ES-I3 (cell line): ENCODE results near the gene MYLIP.

Source experiments
- H3K36me3 ChIP-seq: 2 replicates; pipeline ENCODE4 v1.6.1; 2013; ENCODE audit warnings: mild to moderate bottlenecking, low read length, control low read depth, moderate library complexity; ENCODE audit not compliant: insufficient read depth
- H3K4me1 ChIP-seq: 2 replicates; pipeline ENCODE4 v1.6.1; 2013; ENCODE audit warnings: mild to moderate bottlenecking, control low read depth, low read length; ENCODE audit not compliant: insufficient read depth
- H3K9ac ChIP-seq: 2 replicates; pipeline ENCODE4 v1.6.1; 2013; ENCODE audit warnings: low read depth, mild to moderate bottlenecking, low read length, moderate library complexity
- H3K9me3 ChIP-seq: 2 replicates; pipeline ENCODE4 v1.6.1; 2013; ENCODE audit warnings: mild to moderate bottlenecking, low read length, moderate library complexity; ENCODE audit not compliant: control insufficient read depth, insufficient read depth

The MYLIP gene

GRCh38 chr6:16140607-16141006 is 11.7 kb downstream of the MYLIP start:
- H3K36me3 ChIP-seq: peaks cover 25% of the 10 kb centered on the region
- no peaks in the 10 kb centered on the region for H3K4me1 ChIP-seq

GRCh38 chr6:16141514-16141913 is 12.6 kb downstream of the MYLIP start:
- Histone ChIP-seq H3K4me1 (no peaks in the 10 kb centered on the region), H3K9ac (no peak overlapping the region), H3K9me3 (no peaks in the 10 kb centered on the region), H3K36me3 (peaks cover 28% of the 10 kb centered on the region)

More at GRCh38 chr6:16140607-16141006, 11.7 kb downstream of the MYLIP start:
- no peak overlapping the region for H3K9ac ChIP-seq
- no peaks in the 10 kb centered on the region for H3K9me3 ChIP-seq

GRCh38 chr6:16145038-16145437 is 16.2 kb downstream of the MYLIP start:
- H3K9ac ChIP-seq: no peak overlapping the region
- H3K36me3 ChIP-seq: peaks cover 28% of the 10 kb centered on the region
- H3K4me1 ChIP-seq: no peaks in the 10 kb centered on the region
- no peaks in the 10 kb centered on the region for H3K9me3 ChIP-seq

GRCh38 chr6:16146028-16146427 is 17.1 kb downstream of the MYLIP start:
- no peaks in the 10 kb centered on the region for H3K9me3 ChIP-seq

DNA sequence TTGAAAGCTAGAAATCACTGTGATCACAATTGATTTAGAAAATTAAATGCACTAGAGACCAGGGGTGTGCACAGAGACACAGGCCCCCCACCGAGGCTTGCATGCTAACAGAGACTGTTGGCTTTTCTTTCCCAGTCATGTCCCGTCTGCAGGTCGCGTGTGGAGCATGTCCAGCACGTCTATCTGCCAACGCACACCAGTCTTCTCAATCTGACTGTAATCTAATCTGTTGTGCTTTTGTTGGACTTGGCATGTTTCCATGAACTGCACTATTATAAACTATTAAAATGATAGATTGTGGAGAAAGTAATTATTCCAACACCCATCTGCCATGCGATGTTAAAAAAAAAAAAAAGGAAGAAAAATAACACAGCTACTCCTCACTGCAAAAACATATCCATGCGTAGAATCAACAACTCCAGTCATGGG is 17.7 kb downstream of the MYLIP start:
- peaks cover 25% of the 10 kb centered on the region for H3K36me3 ChIP-seq
- H3K4me1 ChIP-seq: no peaks in the 10 kb centered on the region
- no peaks in the 10 kb centered on the region for H3K9me3 ChIP-seq
- no peak overlapping the region for H3K9ac ChIP-seq

More at GRCh38 chr6:16146028-16146427, 17.1 kb downstream of the MYLIP start:
- H3K4me1 ChIP-seq: no peaks in the 10 kb centered on the region
- H3K9ac ChIP-seq: no peak overlapping the region
- peaks cover 28% of the 10 kb centered on the region for H3K36me3 ChIP-seq

- no peaks in the 10 kb centered on the region for H3K4me1 ChIP-seq
- no peaks in the 10 kb centered on the region for H3K9me3 ChIP-seq
- H3K36me3 ChIP-seq: peaks cover 18% of the 10 kb centered on the region
- H3K9ac ChIP-seq: no peak overlapping the region
Measured at GRCh38 chr6:16148498-16148897, 19.6 kb downstream of the MYLIP start.

- no peaks in the 10 kb centered on the region for H3K4me1 ChIP-seq
- H3K9me3 ChIP-seq: no peaks in the 10 kb centered on the region
- H3K36me3 ChIP-seq: peaks cover 14% of the 10 kb centered on the region
- no peak overlapping the region for H3K9ac ChIP-seq
Measured at GRCh38 chr6:16149305-16149704, 20.4 kb downstream of the MYLIP start.

GRCh38 chr6:16150098-16150497 is 21.2 kb downstream of the MYLIP start:
- H3K9me3 ChIP-seq: no peaks in the 10 kb centered on the region
- peaks cover 6% of the 10 kb centered on the region for H3K36me3 ChIP-seq
- H3K9ac ChIP-seq: no peak overlapping the region
- no peaks in the 10 kb centered on the region for H3K4me1 ChIP-seq

DNA sequence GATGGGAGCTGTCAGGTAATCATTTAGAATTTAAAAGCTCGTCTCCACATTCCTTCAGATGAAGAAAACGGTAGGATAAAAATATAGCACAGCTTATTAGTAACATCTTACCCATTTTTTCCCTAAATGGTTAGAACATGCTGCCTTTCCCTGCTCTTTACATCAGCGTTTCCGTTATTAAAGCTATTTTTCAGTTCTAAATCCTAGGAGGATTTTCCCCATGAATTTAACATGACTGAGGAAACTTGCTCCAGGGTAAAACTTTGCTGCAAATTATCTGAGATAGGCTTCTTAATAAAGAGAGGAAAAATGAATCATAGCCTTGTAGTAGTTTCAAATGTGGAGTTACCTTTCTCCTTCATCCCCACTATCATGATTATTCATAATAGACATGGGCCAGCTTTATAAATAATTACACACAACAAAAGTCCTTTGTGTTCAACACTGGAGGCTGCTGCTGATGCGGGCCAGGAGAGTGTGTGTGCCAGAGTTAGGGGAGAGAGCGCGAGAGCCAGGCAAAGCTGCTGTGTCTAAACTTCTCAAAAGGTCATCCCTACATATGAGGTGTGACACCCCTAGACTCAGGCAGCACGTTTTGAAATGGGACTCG is 24.4 kb downstream of the MYLIP start:
- no peaks in the 10 kb centered on the region for H3K4me1 ChIP-seq
- H3K9ac ChIP-seq: no peak overlapping the region
- H3K9me3 ChIP-seq: no peaks in the 10 kb centered on the region
- H3K36me3 ChIP-seq: no peaks in the 10 kb centered on the region

GRCh38 chr6:16154904-16155303 is 26.0 kb downstream of the MYLIP start:
- H3K4me1 ChIP-seq: no peaks in the 10 kb centered on the region
- H3K9me3 ChIP-seq: no peaks in the 10 kb centered on the region
- no peaks in the 10 kb centered on the region for H3K36me3 ChIP-seq
- H3K9ac ChIP-seq: no peak overlapping the region

- no peak overlapping the region for H3K9ac ChIP-seq
- no peaks in the 10 kb centered on the region for H3K9me3 ChIP-seq
- no peaks in the 10 kb centered on the region for H3K4me1 ChIP-seq
- no peaks in the 10 kb centered on the region for H3K36me3 ChIP-seq
Measured at GRCh38 chr6:16157492-16157891, 28.6 kb downstream of the MYLIP start.

DNA sequence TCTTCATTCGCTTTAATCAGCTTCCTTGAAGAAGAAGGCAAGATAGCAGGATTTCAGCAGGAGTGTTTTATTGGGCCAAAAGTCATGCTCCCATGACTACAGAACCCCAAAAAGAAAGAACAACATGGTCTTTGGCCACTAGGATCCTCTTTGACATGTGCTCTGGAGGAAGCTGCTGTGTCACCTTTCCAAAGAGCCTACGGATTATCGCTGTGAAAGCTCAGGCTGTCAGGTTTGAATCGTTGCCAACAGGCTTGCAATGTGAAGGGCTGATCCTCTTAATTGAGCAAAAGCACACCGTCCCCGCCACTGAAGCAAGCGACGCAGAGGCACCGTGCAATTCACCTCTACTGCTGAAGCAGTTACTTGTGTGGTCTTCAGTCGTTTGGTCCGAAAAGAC is 29.0 kb downstream of the MYLIP start:
- Histone ChIP-seq H3K4me1 (no peaks in the 10 kb centered on the region), H3K9ac (no peak overlapping the region), H3K9me3 (no peaks in the 10 kb centered on the region), H3K36me3 (no peaks in the 10 kb centered on the region)

- H3K9ac ChIP-seq: no peak overlapping the region
- no peaks in the 10 kb centered on the region for H3K36me3 ChIP-seq
- H3K9me3 ChIP-seq: no peaks in the 10 kb centered on the region
- no peaks in the 10 kb centered on the region for H3K4me1 ChIP-seq
Measured at GRCh38 chr6:16158943-16159557, 30.2 kb downstream of the MYLIP start.

GRCh38 chr6:16160794-16161193 is 31.9 kb downstream of the MYLIP start:
- Histone ChIP-seq H3K9me3 (no peaks in the 10 kb centered on the region), H3K9ac (no peak overlapping the region), H3K4me1 (no peaks in the 10 kb centered on the region), H3K36me3 (no peaks in the 10 kb centered on the region)

GRCh38 chr6:16162003-16162402 is 33.1 kb downstream of the MYLIP start:
- Histone ChIP-seq H3K4me1 (no peaks in the 10 kb centered on the region), H3K9me3 (no peaks in the 10 kb centered on the region), H3K9ac (no peak overlapping the region), H3K36me3 (no peaks in the 10 kb centered on the region)
